IMR-90 (cell line): ENCODE results near the gene SLC4A8. TPM values are rescaled to one million over a fixed set of nuclear protein-coding genes. Genes with fewer than 3 reads are reported as not detected.

ENCODE experiments used
- ATAC-seq: fragments of 200-7000 bp; cut with Tn5 transposase; 2 replicates; pipeline ENCODE4 v1.9.1; 2020; ENCODE audit warnings: low read depth, mild to moderate bottlenecking, moderate library complexity
- BruUV-seq: library from RNA; stranded (reverse); fragments of 400-500 nt; replicated peaks from 2 replicates; lab custom pipeline; 2021; lab: Mats Ljungman, UMichigan
- CTCF ChIA-PET: fragments of 300-600 bp; formaldehyde crosslinking; extraction: SDS; loops from one replicate; lab custom pipeline; 2021; ENCODE audit warnings: antibody characterized with exemption; lab: Yijun Ruan, JAX
- POLR2A ChIA-PET: fragments of 300-600 bp; sonication (Branson Sonifier 250); formaldehyde crosslinking; loops from one replicate; lab custom pipeline; 2022; ENCODE audit warnings: antibody characterized with exemption; ENCODE audit not compliant: unreplicated experiment; lab: Charles Lee
- DNase-seq: peaks from one replicate; pipeline ENCODE4 v3.0.0; 2013
- H2AFZ ChIP-seq: replicated peaks from 2 replicates; pipeline ENCODE3; 2013; ENCODE audit warnings: low read length, mild to moderate bottlenecking; ENCODE audit not compliant: poor library complexity
- H2AK5ac ChIP-seq: 2 replicates; pipeline ENCODE4 v1.6.1; 2013; ENCODE audit warnings: low read depth, low read length, inconsistent platforms
- H2AK9ac ChIP-seq: replicated peaks from 2 replicates; pipeline ENCODE3; 2013; ENCODE audit warnings: mild to moderate bottlenecking, low read depth, low read length, moderate library complexity; ENCODE audit not compliant: poor library complexity
- H2BK120ac ChIP-seq: 2 replicates; pipeline ENCODE4 v1.6.1; 2013; ENCODE audit warnings: low read depth, low read length, inconsistent platforms
- H2BK15ac ChIP-seq: 3 replicates; pipeline ENCODE4 v1.6.1; 2013; ENCODE audit warnings: low read depth, low read length, inconsistent platforms
- H2BK20ac ChIP-seq: 2 replicates; pipeline ENCODE4 v1.6.1; 2013; ENCODE audit warnings: low read depth, mild to moderate bottlenecking, inconsistent platforms, low read length, moderate library complexity
- H2BK5ac ChIP-seq: 2 replicates; pipeline ENCODE4 v1.6.1; 2013; ENCODE audit warnings: mild to moderate bottlenecking, low read depth, low read length, inconsistent platforms; ENCODE audit not compliant: poor library complexity, severe bottlenecking
- H3K14ac ChIP-seq: replicated peaks from 2 replicates; pipeline ENCODE4 v1.6.1; 2013; ENCODE audit warnings: low read depth, low read length, inconsistent platforms
- H3K18ac ChIP-seq: 2 replicates; pipeline ENCODE4 v1.6.1; 2013; ENCODE audit warnings: low read depth, low read length, control low read depth
- H3K23ac ChIP-seq: 2 replicates; pipeline ENCODE4 v1.6.1; 2013; ENCODE audit warnings: low read depth, low read length, inconsistent platforms
- H3K27ac ChIP-seq: 2 replicates; pipeline ENCODE4 v1.5.1; 2013; ENCODE audit warnings: mild to moderate bottlenecking, control low read depth, low read length; ENCODE audit not compliant: insufficient read depth
- H3K27me3 ChIP-seq: 2 replicates; pipeline ENCODE4 v1.6.1; 2013; ENCODE audit warnings: low read length; ENCODE audit not compliant: control insufficient read depth, insufficient read depth
- H3K36me3 ChIP-seq: 2 replicates; pipeline ENCODE4 v1.6.1; 2013; ENCODE audit warnings: low read length, mixed read lengths; ENCODE audit not compliant: control insufficient read depth, insufficient read depth
- H3K4ac ChIP-seq: 2 replicates; pipeline ENCODE4 v1.6.1; 2013; ENCODE audit warnings: low read depth, low read length, inconsistent platforms
- H3K4me1 ChIP-seq: 2 replicates; pipeline ENCODE4 v1.6.1; 2013; ENCODE audit warnings: low read length, mixed read lengths; ENCODE audit not compliant: control insufficient read depth, insufficient read depth
- H3K4me2 ChIP-seq: 2 replicates; pipeline ENCODE4 v1.6.1; 2013; ENCODE audit warnings: low read depth, mild to moderate bottlenecking, control low read depth, low read length, moderate library complexity
- H3K4me3 ChIP-seq: 2 replicates; pipeline ENCODE4 v1.5.1; 2013; ENCODE audit warnings: low read depth, mild to moderate bottlenecking, control low read depth, low read length, moderate library complexity; ENCODE audit not compliant: insufficient read depth
- H3K56ac ChIP-seq: 2 replicates; pipeline ENCODE4 v1.6.1; 2013; ENCODE audit warnings: low read length, inconsistent platforms; ENCODE audit not compliant: insufficient read depth; ENCODE audit errors: extremely low read depth
- H3K79me1 ChIP-seq, 2 experiments: 2 replicates each; pipeline ENCODE4 v1.6.1; 2013; ENCODE audit warnings: low read length in 2 of 2, inconsistent platforms in 1 of 2, low read depth in 1 of 2
- H3K9ac ChIP-seq: 2 replicates; pipeline ENCODE4 v1.6.1; 2013; ENCODE audit warnings: low read depth, low read length, control low read depth
- H3K9me1 ChIP-seq: 2 replicates; pipeline ENCODE4 v1.6.1; 2013; ENCODE audit warnings: low read length, inconsistent platforms; ENCODE audit not compliant: insufficient read depth
- H3K9me3 ChIP-seq: 2 replicates; pipeline ENCODE4 v1.6.1; 2013; ENCODE audit warnings: low read length; ENCODE audit not compliant: control insufficient read depth, insufficient read depth
- H4K20me1 ChIP-seq: 2 replicates; pipeline ENCODE4 v1.6.1; 2013; ENCODE audit warnings: low read length, inconsistent platforms; ENCODE audit not compliant: insufficient read depth
- H4K5ac ChIP-seq: 2 replicates; pipeline ENCODE4 v1.6.1; 2013; ENCODE audit warnings: mild to moderate bottlenecking, low read depth, low read length, control low read depth
- H4K8ac ChIP-seq, 2 experiments: 2 replicates each; pipeline ENCODE4 v1.6.1; 2013; ENCODE audit warnings: low read depth in 2 of 2, low read length in 2 of 2, control low read depth in 1 of 2, inconsistent platforms in 1 of 2
- H4K91ac ChIP-seq: 2 replicates; pipeline ENCODE4 v1.6.1; 2013; ENCODE audit warnings: low read depth, low read length, inconsistent platforms; ENCODE audit not compliant: insufficient read depth
- CEBPB ChIP-seq: IDR thresholded peaks from 2 replicates; pipeline ENCODE4 v1.6.1; 2012; ENCODE audit warnings: low read depth, low read length, improper control_type of control experiment
- MAFK ChIP-seq: IDR thresholded peaks from 2 replicates; pipeline ENCODE4 v1.6.1; 2012; ENCODE audit warnings: low read depth, low read length, improper control_type of control experiment
- MAZ ChIP-seq: IDR thresholded peaks from 2 replicates; pipeline ENCODE4 v1.6.1; 2012; ENCODE audit warnings: low read depth, mild to moderate bottlenecking, low read length, improper control_type of control experiment, moderate library complexity, borderline replicate concordance
- MXI1 ChIP-seq: IDR thresholded peaks from 2 replicates; pipeline ENCODE4 v1.6.1; 2012; ENCODE audit warnings: low read depth, mild to moderate bottlenecking, low read length, moderate library complexity, borderline replicate concordance
- NFE2L2 ChIP-seq: fragments of 150-350 bp; IDR thresholded peaks from 2 replicates; pipeline ENCODE4 v1.6.1; 2016; ENCODE audit warnings: low read depth, mild to moderate bottlenecking, low read length
- USF2 ChIP-seq: fragments of 150-350 bp; IDR thresholded peaks from 2 replicates; pipeline ENCODE4 v1.6.1; 2017; ENCODE audit warnings: mild to moderate bottlenecking, antibody characterized with exemption, low read length, low read depth
- WGBS, 2 experiments: methylation state at CpG; one replicate each; pipeline versions ENCODE4 v1.1.5 to v1.1.7; 2013; ENCODE audit warnings: missing lambda C conversion rate in 2 of 2; ENCODE audit not compliant: insufficient read length in 1 of 2; ENCODE audit errors: extremely low coverage in 2 of 2; 5-methylcytosine and 5-hydroxymethylcytosine counted together
- dilution Hi-C: fragments of 300-500 bp; cut with HindIII; formaldehyde crosslinking; loops from one replicate; pipeline ENCODE4 v1.14.3; 2018; ENCODE audit warnings: low sequenced_read_pairs; ENCODE audit not compliant: unreplicated experiment
- in situ Hi-C: fragments of 300-500 bp; cut with MboI; formaldehyde crosslinking; loops from 3 replicates; pipeline ENCODE4 v1.14.3; 2019; ENCODE audit warnings: low sequenced_read_pairs, inconsistent platforms, mixed read lengths
- intact Hi-C: fragments of 100-400 bp; cut with micrococcal nuclease; formaldehyde crosslinking; loops from 2 replicates; pipeline ENCODE4 v1.10.0; 2022
- polyA plus RNA-seq, 3 experiments: library from polyadenylated mRNA; depleted of rRNA; stranded (reverse); fragments of >200 nt; gene quantifications; 2 replicates each; pipeline ENCODE4 v1.2.3, GENCODE V29; 2012; ENCODE audit warnings: low replicate concordance in 1 of 3
- total RNA-seq: library from RNA; depleted of rRNA; stranded (reverse); fragments of >200 nt; gene quantifications from 2 replicates; pipeline ENCODE4 v1.2.3, GENCODE V29; 2012

The SLC4A8 gene
- total and polyA plus RNA-seq, 2 of the 4 experiments (the other 2 are of a cell fraction) = 3.1 to 5.2 TPM

- in situ Hi-C loops (no loop called here), intact Hi-C loops (no loop called here), dilution Hi-C loops (no loop called here)
- no TSS peak for BruUV-seq
- Histone ChIP-seq H4K5ac (no peak overlapping the region), H3K4ac (no peak overlapping the region), H2BK20ac (no peak overlapping the region), H3K36me3 (no peaks in the 10 kb centered on the region), H3K23ac (no peak overlapping the region), H2AFZ (no peak overlapping the region), H3K4me2 (no peak overlapping the region), H2AK9ac (no peak overlapping the region), H3K4me1 (no peaks in the 10 kb centered on the region), H3K14ac (no peak overlapping the region), H2BK15ac (no peak overlapping the region), H4K8ac (no peak overlapping the region), H3K9me3 (no peaks in the 10 kb centered on the region), H3K9ac (no peak overlapping the region), H2BK5ac (no peak overlapping the region), H3K18ac (no peak overlapping the region), H4K91ac (no peak overlapping the region), H3K27ac (no peak overlapping the region), H4K20me1 (no peaks in the 10 kb centered on the region), H3K56ac (no peak overlapping the region), H3K4me3 (no peak overlapping the region), H2BK120ac (no peak overlapping the region), H3K79me1 (no peaks in the 10 kb centered on the region), H3K9me1 (no peaks in the 10 kb centered on the region), H2AK5ac (no peak overlapping the region), H3K27me3 (no peaks in the 10 kb centered on the region)
- POLR2A ChIA-PET = no interaction called here
- CTCF ChIA-PET = no interaction called here
- no CpG with 5 or more reads among the region's 2 CpGs for WGBS, 2 experiments
- DNase-seq (no peak), ATAC-seq (no peak)
- TF ChIP-seq NFE2L2 = no peak
- TF ChIP-seq MAZ = no peak
- no peak for TF ChIP-seq CEBPB
- TF ChIP-seq MXI1 = no peak
- no peak for TF ChIP-seq MAFK
- no peak for TF ChIP-seq USF2
These were observed 72.3 kb downstream of the SLC4A8 start for GRCh38 chr12:51496895-51497294.
